ENCODE results near the gene BAG3. TPM values are rescaled to one million over a fixed set of nuclear protein-coding genes. Genes with fewer than 3 reads are reported as not detected.
A peak's percentile ranks its signal among the peaks of the same experiment; 100 is the strongest.

Gene BAG3
- total RNA-seq, 2 donors from 2014 or later = 13.4 to 19.5 TPM

- Histone ChIP-seq H3K4me1 (ENCODE audit: control insufficient read depth, insufficient read depth, low read length) (peaks cover 18% of the 10 kb centered on the region), H3K27me3 (ENCODE audit: control insufficient read depth, insufficient read depth, low read length, poor library complexity, severe bottlenecking) (no peaks in the 10 kb centered on the region), H3K36me3 (ENCODE audit: control insufficient read depth, insufficient read depth, low read length) (peaks cover 2% of the 10 kb centered on the region), H3K4me3 (ENCODE audit: low read length) (peak overlapping the region; percentile 78), H3K9ac (ENCODE audit: extremely low read depth, low read length, poor library complexity, severe bottlenecking) (peak overlapping the region; percentile 63), H3K9me3 (ENCODE audit: control insufficient read depth, low read length) (peaks cover 7% of the 10 kb centered on the region), H3K27ac (ENCODE audit: low read depth, low read length) (peak overlapping the region; percentile 78)
- Mint-ChIP-seq H3K27me3 (ENCODE audit: insufficient read depth) (peaks cover 7% of the 10 kb centered on the region), H3K27ac (peak overlapping the region; percentile 35), H3K9me3 (peaks cover 13% of the 10 kb centered on the region), H3K36me3 (ENCODE audit: low read depth) (peaks cover 6% of the 10 kb centered on the region), H3K4me3 (peak overlapping the region; percentile 66), H3K4me1 (peaks cover 28% of the 10 kb centered on the region)
- DNase-seq = no peak
- WGBS, 2 experiments (ENCODE audit: insufficient coverage in 1 of 2, insufficient read length in 1 of 2) = 4 to 9% methylated on average over 6 to 32 of the region's 32 CpGs
- TF ChIP-seq CTCF (conservative IDR thresholded peaks at IDR 0.05) = no peak
Observed at GRCh38 chr10:119725517-119725827, 74.3 kb downstream of the BAG3 start.

- H3K9me3 ChIP-seq (ENCODE audit: control insufficient read depth, low read length) = peaks cover 1% of the 10 kb centered on the region
- peak; percentile 100 for DNase-seq
- Mint-ChIP-seq H3K9me3 (peaks cover 7% of the 10 kb centered on the region), H3K4me1 (peaks cover 28% of the 10 kb centered on the region), H3K27me3 (ENCODE audit: insufficient read depth) (peaks cover 7% of the 10 kb centered on the region), H3K36me3 (ENCODE audit: low read depth) (peaks cover 3% of the 10 kb centered on the region), H3K27ac (peak within 1 kb of the TSS; percentile 35), H3K4me3 (peak within 1 kb of the TSS; percentile 66)
- peak; percentile 56 for TF ChIP-seq CTCF (conservative IDR thresholded peaks at IDR 0.05)
- H3K27ac ChIP-seq (ENCODE audit: low read depth, low read length) = peak within 1 kb of the TSS; percentile 83
- peaks cover 3% of the 10 kb centered on the region for H3K36me3 ChIP-seq (ENCODE audit: control insufficient read depth, insufficient read depth, low read length)
- no peaks in the 10 kb centered on the region for H3K27me3 ChIP-seq (ENCODE audit: control insufficient read depth, insufficient read depth, low read length, poor library complexity, severe bottlenecking)
- H3K9ac ChIP-seq (ENCODE audit: extremely low read depth, low read length, poor library complexity, severe bottlenecking) = peak within 1 kb of the TSS; percentile 63
- peaks cover 18% of the 10 kb centered on the region for H3K4me1 ChIP-seq (ENCODE audit: control insufficient read depth, insufficient read depth, low read length)
- 0 to 1% methylated on average over 33 to 95 of the region's 95 CpGs for WGBS, 2 experiments (ENCODE audit: insufficient coverage in 1 of 2, insufficient read length in 1 of 2)
- peak within 1 kb of the TSS; percentile 90 for H3K4me3 ChIP-seq (ENCODE audit: low read length)
Observed at GRCh38 chr10:119725828-119726675, 74.9 kb downstream of the BAG3 start, which contains the start of gene INPP5F. Gene INPP5F (plus strand): TSS chr10:119726050. CDS start chr10:119726263, 213 bp downstream.

GRCh38 chr10:119726676-119727261, 75.6 kb downstream of the BAG3 start:
- Histone ChIP-seq H3K36me3 (ENCODE audit: control insufficient read depth, insufficient read depth, low read length) (peaks cover 6% of the 10 kb centered on the region), H3K4me3 (ENCODE audit: low read length) (peak overlapping the region; percentile 90), H3K27ac (ENCODE audit: low read depth, low read length) (peak overlapping the region; percentile 83), H3K9ac (ENCODE audit: extremely low read depth, low read length, poor library complexity, severe bottlenecking) (peak overlapping the region; percentile 39), H3K9me3 (ENCODE audit: control insufficient read depth, low read length) (no peaks in the 10 kb centered on the region), H3K4me1 (ENCODE audit: control insufficient read depth, insufficient read depth, low read length) (peaks cover 18% of the 10 kb centered on the region), H3K27me3 (ENCODE audit: control insufficient read depth, insufficient read depth, low read length, poor library complexity, severe bottlenecking) (no peaks in the 10 kb centered on the region)
- Mint-ChIP-seq H3K4me1 (peaks cover 28% of the 10 kb centered on the region), H3K36me3 (ENCODE audit: low read depth) (peaks cover 3% of the 10 kb centered on the region), H3K27me3 (ENCODE audit: insufficient read depth) (peaks cover 7% of the 10 kb centered on the region), H3K27ac (no peak overlapping the region), H3K9me3 (peaks cover 2% of the 10 kb centered on the region), H3K4me3 (peak overlapping the region; percentile 66)
- DNase-seq = no peak
- WGBS, 2 experiments (ENCODE audit: insufficient coverage in 1 of 2, insufficient read length in 1 of 2) = 56 to 100% methylated on average over 1 to 13 of the region's 14 CpGs
- no peak for TF ChIP-seq CTCF (conservative IDR thresholded peaks at IDR 0.05)

Other genes with a start within 250 kb of the BAG3 start
- gene RGS10, start 108.7 kb upstream of the BAG3 start, total RNA-seq = 1 to 10 TPM; 4.3 to 7.5 TPM
- gene TIAL1, start 54.4 kb upstream of the BAG3 start, total RNA-seq = 100 to 1,000 TPM; 156 to 176 TPM
- 10 to 100 TPM; 74.4 to 75.6 TPM for gene INPP5F, start 74.7 kb downstream of the BAG3 start, total RNA-seq
- 10 to 100 TPM; 96.6 to 98.9 TPM for gene MCMBP, start 221.5 kb downstream of the BAG3 start, total RNA-seq
- 10 to 100 TPM; 70.5 to 93.6 TPM for gene SEC23IP, start 241.3 kb downstream of the BAG3 start, total RNA-seq